Bronchial epithelial cell (primary cell): ENCODE results near the gene ANKS1A. TPM values are rescaled to one million over a fixed set of nuclear protein-coding genes. Genes with fewer than 3 reads are reported as not detected.

Experiments used
- DNase-seq: peaks from one replicate; pipeline ENCODE4 v3.0.0-alpha.2; 2010; ENCODE audit warnings: low read depth
- FAIRE-seq: peaks from 2 replicates; lab custom pipeline; 2011; peaks lifted over from hg19 to GRCh38; lab: Jason Lieb, UNC
- H3K27me3 ChIP-seq: 2 replicates; pipeline ENCODE4 v1.5.1; 2011; ENCODE audit warnings: low read length; ENCODE audit not compliant: control insufficient read depth, insufficient read depth
- H3K36me3 ChIP-seq: 2 replicates; pipeline ENCODE4 v1.5.1; 2011; ENCODE audit warnings: low read length; ENCODE audit not compliant: control insufficient read depth, insufficient read depth
- H3K4me3 ChIP-seq: 2 replicates; pipeline ENCODE4 v1.5.1; 2011; ENCODE audit warnings: mild to moderate bottlenecking, low read depth, low read length, control low read depth
- CTCF ChIP-seq: IDR thresholded peaks from 2 replicates; pipeline ENCODE4 v1.5.1; 2011; ENCODE audit warnings: mild to moderate bottlenecking, moderate library complexity, low read length, control low read depth, inconsistent platforms; ENCODE audit not compliant: insufficient read depth, severe bottlenecking
- total RNA-seq: library from RNA; depleted of rRNA; stranded (reverse); fragments of >200 nt; gene quantifications from 2 replicates; pipeline ENCODE4 v1.2.1, GENCODE V29; 2014

Gene ANKS1A
- total RNA-seq, 1 donor from 2014 or later, result 9.5 TPM

GRCh38 chr6:34949636-34950035, 60.6 kb downstream of the ANKS1A start:
- Histone ChIP-seq H3K4me3 (no peak overlapping the region), H3K27me3 (no peaks in the 10 kb centered on the region), H3K36me3 (no peaks in the 10 kb centered on the region)
- no peak for FAIRE-seq
- no peak for TF ChIP-seq CTCF
- DNase-seq, result no peak

GRCh38 chr6:34950849-34951248, 61.8 kb downstream of the ANKS1A start:
- no peak for DNase-seq
- no peaks in the 10 kb centered on the region for H3K27me3 ChIP-seq
- no peak for FAIRE-seq
- H3K36me3 ChIP-seq, result peaks cover 1% of the 10 kb centered on the region
- H3K4me3 ChIP-seq, result no peak overlapping the region
- TF ChIP-seq CTCF, result no peak

- DNase-seq (no peak), FAIRE-seq (no peak)
- Histone ChIP-seq H3K4me3 (no peak overlapping the region), H3K27me3 (no peaks in the 10 kb centered on the region), H3K36me3 (peaks cover 1% of the 10 kb centered on the region)
- TF ChIP-seq CTCF, result no peak
Measured at GRCh38 chr6:34951731-34952130, 62.7 kb downstream of the ANKS1A start.

- no peak for TF ChIP-seq CTCF
- DNase-seq (peak; percentile 93), FAIRE-seq (no peak)
- peaks cover 1% of the 10 kb centered on the region for H3K36me3 ChIP-seq
- H3K27me3 ChIP-seq, result no peaks in the 10 kb centered on the region
- H3K4me3 ChIP-seq, result no peak overlapping the region
Measured at GRCh38 chr6:34953061-34954025, 64.3 kb downstream of the ANKS1A start.

DNA sequence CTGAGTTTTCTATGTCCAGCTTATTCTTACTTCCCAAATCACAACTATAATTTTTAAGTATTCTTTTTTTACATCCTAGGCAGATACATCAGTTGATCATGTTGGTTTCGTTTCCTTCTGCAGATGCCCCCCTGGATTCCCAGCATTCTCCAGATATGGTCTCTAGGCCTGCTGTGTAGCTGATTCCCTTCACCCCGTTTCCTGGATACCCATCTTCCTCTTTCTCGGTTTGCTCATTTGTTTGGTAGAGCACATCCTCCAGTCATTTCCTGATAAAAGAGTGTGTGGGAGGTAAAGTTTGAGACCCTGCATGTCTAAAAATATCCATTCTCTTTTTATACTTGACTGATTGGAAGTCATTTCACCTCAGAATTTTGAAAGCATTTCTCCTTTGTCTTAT, 66.4 kb downstream of the ANKS1A start:
- no peak for TF ChIP-seq CTCF
- FAIRE-seq, result no peak
- Histone ChIP-seq H3K36me3 (peaks cover 3% of the 10 kb centered on the region), H3K4me3 (no peak overlapping the region), H3K27me3 (no peaks in the 10 kb centered on the region)
- DNase-seq, result no peak
